ENCODE measurements around the gene RNU5B-1. TPM values are rescaled to one million over a fixed set of nuclear protein-coding genes. Genes with fewer than 3 reads are reported as not detected.

Gene RNU5B-1
- total RNA-seq, 4 donors from 2014 or later = not detected

GRCh38 chr15:65287520-65287855, 17.0 kb upstream of the RNU5B-1 start:
- TF ChIP-seq CTCF (IDR thresholded peaks at IDR 0.05) (no peak), POLR2A (IDR thresholded peaks at IDR 0.05) (no peak)
- Histone ChIP-seq H3K4me1 (peaks cover 2 to 13% of the 10 kb centered on the region in 2 donors), H3K4me3 (replicated peaks in 1 of 3) (no peak overlapping the region), H3K9me3 (no peaks in the 10 kb centered on the region), H3K27me3 (no peaks in the 10 kb centered on the region), H3K27ac (peak overlapping the region; percentile 42 to 90 (median 85)), H3K36me3 (no peaks in the 10 kb centered on the region)
- intact Hi-C loops (cut with DNase I) = no loop called here
- DNase-seq = no peak
- 88 to 93% methylated on average over 3 of the region's 3 CpGs for WGBS, 2 donors

DNA sequence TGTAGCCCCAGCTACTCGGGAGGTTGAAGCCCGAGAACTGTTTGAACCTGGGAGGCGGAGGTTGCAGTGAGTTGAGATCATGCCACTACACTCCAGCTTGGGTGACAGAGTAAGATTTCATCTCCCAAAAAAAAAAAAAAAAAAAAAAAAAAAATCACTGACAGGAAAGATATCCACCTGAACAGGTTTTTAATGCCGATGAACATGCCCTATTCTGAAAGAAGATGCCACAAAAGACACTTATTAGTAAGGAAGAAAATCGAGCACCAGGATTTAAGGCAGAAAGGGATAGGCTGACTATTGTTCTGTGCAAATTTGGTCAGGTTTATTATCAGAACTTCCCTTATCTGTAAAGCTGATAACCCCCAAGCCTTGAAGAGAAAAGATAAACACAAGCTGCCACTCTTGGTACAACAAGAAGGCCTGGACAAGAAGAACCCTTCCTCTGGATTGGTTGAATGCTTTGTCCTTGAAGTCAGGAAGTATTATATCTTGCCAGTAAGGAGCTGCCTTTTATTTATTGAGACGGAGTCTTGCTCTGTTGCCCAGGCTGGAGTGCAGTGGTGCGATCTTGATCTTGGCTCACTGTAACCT, 15.1 kb upstream of the RNU5B-1 start:
- TF ChIP-seq CTCF (IDR thresholded peaks at IDR 0.05) (no peak), POLR2A (IDR thresholded peaks at IDR 0.05) (no peak)
- DNase-seq = no peak
- Histone ChIP-seq H3K4me3 (replicated peaks in 1 of 3) (no peak overlapping the region), H3K27ac (no peak overlapping the region), H3K36me3 (no peaks in the 10 kb centered on the region), H3K27me3 (no peaks in the 10 kb centered on the region), H3K9me3 (no peaks in the 10 kb centered on the region), H3K4me1 (peaks cover 2 to 13% of the 10 kb centered on the region in 2 donors)
- WGBS, 2 donors = 90 to 94% methylated on average over 7 of the region's 7 CpGs
- intact Hi-C loops (cut with DNase I) = no loop called here

DNA sequence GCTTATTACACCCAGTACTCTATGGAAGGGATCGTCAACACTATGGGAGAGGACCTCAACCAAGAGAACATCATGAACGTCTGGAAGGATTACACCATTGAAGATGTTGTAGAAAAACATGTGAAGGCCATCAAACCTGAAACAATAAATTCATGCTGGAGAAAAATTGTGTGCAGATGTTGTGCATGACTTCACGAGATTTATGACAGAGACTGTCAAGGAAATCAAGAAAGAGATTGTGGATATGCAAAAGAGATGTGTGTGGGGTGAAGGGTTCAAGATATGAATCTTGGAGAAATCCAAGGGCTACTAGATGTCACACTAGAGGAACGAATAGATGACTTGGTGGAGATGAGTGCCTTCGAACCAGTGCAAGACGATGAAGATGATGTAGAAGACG, 14.2 kb upstream of the RNU5B-1 start:
- no peak for DNase-seq
- Histone ChIP-seq H3K4me3 (replicated peaks in 1 of 3) (no peak overlapping the region), H3K27ac (no peak overlapping the region), H3K27me3 (no peaks in the 10 kb centered on the region), H3K9me3 (no peaks in the 10 kb centered on the region), H3K36me3 (no peaks in the 10 kb centered on the region), H3K4me1 (peaks cover 2 to 11% of the 10 kb centered on the region in 2 donors)
- intact Hi-C loops (cut with DNase I) = no loop called here
- 92% methylated on average over 7 of the region's 7 CpGs for WGBS, 2 donors
- no peak for TF ChIP-seq CTCF (IDR thresholded peaks at IDR 0.05)
- TF ChIP-seq POLR2A (IDR thresholded peaks at IDR 0.05) = no peak

GRCh38 chr15:65292938-65293518, 11.4 kb upstream of the RNU5B-1 start:
- 72 to 77% methylated on average over 1 of the region's 1 CpG for WGBS, 2 donors
- H3K27ac ChIP-seq = no peak overlapping the region

More at GRCh38 chr15:65292938-65293518, 11.4 kb upstream of the RNU5B-1 start:
- no peaks in the 10 kb centered on the region for H3K9me3 ChIP-seq
- H3K36me3 ChIP-seq = no peaks in the 10 kb centered on the region
- peaks cover 0 to 19% of the 10 kb centered on the region in 2 donors for H3K4me1 ChIP-seq
- intact Hi-C loops (cut with DNase I) = no loop called here
- no peaks in the 10 kb centered on the region for H3K27me3 ChIP-seq
- DNase-seq = no peak
- H3K4me3 ChIP-seq (replicated peaks in 1 of 3) = no peak overlapping the region
- TF ChIP-seq CTCF (IDR thresholded peaks at IDR 0.05) (no peak), POLR2A (IDR thresholded peaks at IDR 0.05) (no peak)

Measured in thyroid gland (tissue), 4 donors.